Effector CD8-positive, alpha-beta T cell (primary cell): Measurements from ENCODE around the gene RFPL2.
A peak's percentile ranks its signal among the peaks of the same experiment; 100 is the strongest.

Source experiments
- DNase-seq: peaks from one replicate; lab custom pipeline; 2025; lab: John Stamatoyannopoulos, UW
- total RNA-seq, 4 experiments: gene quantifications; one replicate each; lab custom pipeline; 2026; lab: John Stamatoyannopoulos, UW

RFPL2 gene
- 0 to 0.72 (median 0.32) reads per million in 4 experiments for total RNA-seq

GRCh38 chr22:32204856-32205722 is at the start of gene RFPL2:
RFPL2 (minus strand) TSS chr22:32205073; CDS start chr22:32202451, 2,622 bp downstream.
- peak; percentile 36 for DNase-seq

DNA sequence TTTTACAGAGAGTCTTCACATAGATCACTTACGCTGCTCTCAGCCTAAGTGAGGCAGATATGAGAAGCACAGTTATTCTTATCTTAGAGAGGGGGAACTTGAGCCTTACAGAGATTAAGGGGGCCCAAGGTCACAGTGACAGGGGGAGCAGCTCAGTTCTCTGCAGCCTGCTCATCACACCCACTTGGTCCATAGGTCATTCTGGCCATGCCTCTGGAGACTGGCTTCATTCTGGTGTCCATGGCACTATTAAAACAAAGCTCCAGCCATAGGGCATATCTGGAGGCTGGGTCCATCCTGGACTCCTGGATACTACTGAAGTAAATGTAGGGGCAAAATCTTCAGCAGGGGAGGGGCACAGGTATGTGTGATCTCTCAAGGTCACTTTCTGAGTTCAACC is 44.4 kb upstream of the RFPL2 start:
- no peak for DNase-seq

- no peak for DNase-seq
These were observed 43.4 kb upstream of the RFPL2 start for GRCh38 chr22:32248276-32248675.

- no peak for DNase-seq
These were observed 41.3 kb upstream of the RFPL2 start for GRCh38 chr22:32246166-32246565.

GRCh38 chr22:32245042-32245441 is 40.2 kb upstream of the RFPL2 start:
- no peak for DNase-seq

DNA sequence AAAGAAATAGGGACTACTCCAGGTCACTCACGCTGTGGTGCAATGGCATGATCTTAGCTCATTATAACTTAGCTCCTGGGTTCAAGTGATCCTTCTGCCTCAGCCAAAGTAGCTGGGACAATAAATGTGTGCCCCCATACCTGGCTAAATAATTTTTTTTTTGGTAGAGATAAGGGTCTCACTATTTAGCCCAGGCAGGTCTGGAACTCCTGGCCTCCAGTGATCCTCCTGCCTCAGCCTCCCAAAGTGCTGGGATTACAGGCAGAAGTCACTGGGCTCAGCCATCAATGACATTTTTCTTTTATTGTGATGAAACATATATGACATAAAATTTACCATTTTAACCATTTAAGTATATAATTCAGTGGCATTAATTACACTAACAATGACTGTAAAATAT is 39.7 kb upstream of the RFPL2 start:
- no peak for DNase-seq

DNA sequence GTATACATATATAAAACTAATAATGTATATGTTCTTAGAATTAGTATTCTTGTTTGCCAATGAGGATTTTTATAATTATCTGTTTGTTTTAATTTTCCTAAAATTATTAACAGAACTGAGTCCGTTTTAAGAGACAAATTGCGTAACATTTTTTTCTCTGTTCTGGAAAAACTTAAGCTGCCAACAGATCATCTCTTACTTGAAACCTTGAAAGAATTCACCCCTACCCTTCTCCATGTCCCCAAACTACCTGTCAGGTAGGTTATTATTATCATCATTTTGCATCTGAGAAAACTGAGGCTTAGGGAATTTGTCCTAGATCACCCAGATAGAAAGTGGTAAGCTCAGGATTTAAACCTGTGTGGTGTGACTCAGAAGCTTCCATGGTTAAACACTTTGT is 35.6 kb upstream of the RFPL2 start:
- no peak for DNase-seq

- no peak for DNase-seq
These were observed 33.0 kb upstream of the RFPL2 start for GRCh38 chr22:32237906-32238305.

- no peak for DNase-seq
These were observed 32.1 kb upstream of the RFPL2 start for GRCh38 chr22:32236970-32237369.

GRCh38 chr22:32233091-32233490 is 28.2 kb upstream of the RFPL2 start:
- no peak for DNase-seq

- no peak for DNase-seq
These were observed 27.4 kb upstream of the RFPL2 start for GRCh38 chr22:32232191-32232830.

DNA sequence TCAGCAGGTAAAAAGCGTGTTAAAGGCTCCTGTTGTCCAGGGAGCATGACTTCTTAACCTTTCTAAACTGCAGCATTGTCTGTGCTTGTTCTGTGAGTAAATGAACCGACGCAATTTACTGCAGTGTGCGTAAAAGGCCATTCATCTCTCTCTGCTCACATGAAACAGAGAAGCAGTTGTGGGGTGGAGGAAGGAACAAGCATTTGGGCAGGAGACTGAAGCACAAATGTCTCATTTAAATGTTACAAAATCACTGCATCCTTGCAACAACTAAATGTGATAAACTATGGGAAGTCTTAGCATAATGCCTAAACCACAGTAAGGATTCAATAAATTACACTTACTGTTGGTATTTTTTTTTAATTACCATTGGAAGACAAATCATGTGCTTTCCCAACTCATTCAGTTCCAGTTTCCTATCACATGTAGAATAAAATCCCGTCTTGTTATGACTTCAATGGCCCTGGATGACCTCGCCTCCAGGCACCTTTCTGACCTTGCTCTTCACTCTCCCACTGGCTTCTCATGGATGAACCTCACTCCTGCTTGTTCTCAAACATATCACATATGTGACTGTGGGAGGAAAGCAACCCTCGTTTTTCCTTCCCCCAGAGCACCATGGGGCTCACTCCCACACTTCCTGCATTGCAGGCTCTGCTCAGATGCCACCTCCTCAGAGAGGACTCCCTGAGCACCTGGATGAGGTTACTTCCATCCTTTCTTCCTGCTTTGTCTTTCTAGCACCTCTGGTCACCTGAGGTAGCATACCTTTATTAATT is 21.6 kb upstream of the RFPL2 start:
- DNase-seq, result no peak

- DNase-seq, result no peak
These were observed 18.1 kb upstream of the RFPL2 start for GRCh38 chr22:32222991-32223390.

- DNase-seq, result no peak
These were observed 14.2 kb upstream of the RFPL2 start for GRCh38 chr22:32219026-32219425.

- DNase-seq, result no peak
These were observed 13.6 kb upstream of the RFPL2 start for GRCh38 chr22:32218470-32218869.

- DNase-seq, result no peak
These were observed 12.6 kb upstream of the RFPL2 start for GRCh38 chr22:32217465-32217864.

- no peak for DNase-seq
These were observed 12.0 kb upstream of the RFPL2 start for GRCh38 chr22:32216911-32217310.

- DNase-seq, result no peak
These were observed 6.1 kb upstream of the RFPL2 start for GRCh38 chr22:32211011-32211410.

- DNase-seq, result no peak
These were observed 3.8 kb upstream of the RFPL2 start for GRCh38 chr22:32208681-32209080.

DNA sequence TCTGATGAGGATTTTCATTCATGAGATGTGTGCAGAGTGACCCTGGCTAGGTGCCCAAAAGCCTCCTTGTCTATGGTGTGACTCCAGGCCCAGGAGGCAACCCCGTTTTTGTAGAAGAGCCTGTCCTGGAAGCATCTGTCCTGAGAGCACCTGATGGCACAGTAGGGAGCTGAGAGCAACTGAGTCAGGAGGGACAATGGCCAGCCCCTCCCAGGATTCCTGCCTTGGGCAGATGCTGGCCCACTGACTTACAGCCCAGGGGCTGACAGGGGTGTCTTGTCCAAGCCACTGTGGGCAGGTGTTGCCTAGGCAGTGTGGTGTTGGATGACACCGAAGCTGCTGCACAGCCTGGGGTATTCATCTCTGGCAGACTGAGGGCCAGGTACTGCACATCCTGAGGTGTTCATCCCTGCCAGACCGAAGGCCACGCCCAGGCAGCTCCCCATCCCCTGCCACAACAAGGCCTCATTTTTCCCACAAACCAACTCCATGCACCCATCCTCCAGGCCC is 3.2 kb upstream of the RFPL2 start:
- DNase-seq, result no peak

DNA sequence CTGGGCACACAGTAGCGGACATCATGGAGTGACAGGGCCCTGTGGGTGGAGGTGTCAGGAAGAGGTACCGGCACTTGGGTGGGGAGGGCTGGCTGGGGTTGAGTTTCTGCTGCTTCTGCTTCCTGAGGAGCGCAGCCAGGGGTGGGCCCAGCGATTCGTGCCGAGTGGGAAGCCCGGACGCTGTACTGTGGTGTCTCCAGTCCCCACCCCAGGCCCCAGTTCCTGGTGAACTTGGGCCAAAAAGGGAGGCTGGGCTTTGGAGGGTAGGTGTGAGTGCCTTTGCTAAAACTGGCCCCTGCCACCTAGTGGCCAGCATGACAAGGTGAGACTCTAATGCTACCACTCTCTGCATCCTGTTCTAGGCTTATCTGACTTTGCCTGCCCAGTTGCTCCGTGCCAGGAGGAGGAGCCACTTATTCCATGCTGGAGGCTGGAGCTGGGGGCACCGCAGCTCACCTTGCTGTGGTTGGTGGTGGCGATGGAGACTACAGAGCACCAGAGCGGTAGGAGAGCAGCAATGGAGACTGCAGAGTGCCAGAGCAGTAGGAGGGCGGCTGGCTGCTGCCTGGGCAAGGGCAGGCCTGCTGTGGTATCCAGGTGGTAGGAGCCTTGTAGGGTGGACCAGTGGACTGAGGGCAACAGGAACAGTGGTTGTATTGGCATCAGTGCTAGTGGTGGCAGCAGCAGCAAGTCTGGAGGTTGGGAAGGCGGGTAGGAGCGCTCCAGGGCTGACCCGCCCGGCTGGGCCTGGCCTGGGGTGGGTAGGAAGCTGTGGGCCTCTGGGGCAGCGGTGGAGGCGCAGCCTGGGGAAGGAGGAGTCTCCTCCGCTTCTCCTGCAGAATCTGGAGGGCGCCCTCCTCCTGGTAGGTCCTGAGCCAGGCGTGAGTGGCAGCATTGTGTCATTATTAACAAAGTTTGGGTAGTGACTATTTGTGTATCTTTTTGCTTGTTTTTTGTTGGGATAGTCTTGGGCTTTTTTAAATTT is 2.2 kb upstream of the RFPL2 start:
- DNase-seq, result no peak
